Activated B cell treated with CpG ODN at 0.5 μM for 24 hours (primary cell): ENCODE measurements around the gene EIF4G1. TPM values are rescaled to one million over a fixed set of nuclear protein-coding genes. Genes with fewer than 3 reads are reported as not detected.

Experiments
- ATAC-seq: fragments of 200-7000 bp; cut with Tn5 transposase; one replicate; pipeline ENCODE4 v1.10.0; 2021; ENCODE audit warnings: low read depth, mild to moderate bottlenecking, moderate library complexity
- CTCF ChIA-PET: fragments of 350-600 bp; sonication (Branson Sonifier 250); formaldehyde crosslinking; loops from one replicate; lab custom pipeline; 2021; ENCODE audit warnings: antibody characterized with exemption; lab: Charles Lee
- POLR2A ChIA-PET: fragments of 350-600 bp; sonication (Branson Sonifier 250); formaldehyde crosslinking; loops from one replicate; lab custom pipeline; 2021; ENCODE audit warnings: antibody characterized with exemption; lab: Charles Lee
- DNase-seq: peaks from one replicate; pipeline ENCODE4 v3.0.0; 2022
- H3K27ac Mint-ChIP-seq: one replicate; pipeline ENCODE4 v1.8.0; 2020; ENCODE audit warnings: mixed read lengths
- H3K27me3 Mint-ChIP-seq: one replicate; pipeline ENCODE4 v1.8.0; 2021; ENCODE audit warnings: mixed read lengths
- H3K36me3 Mint-ChIP-seq: one replicate; pipeline ENCODE4 v1.8.0; 2021; ENCODE audit warnings: low read depth, mixed read lengths
- H3K4me1 Mint-ChIP-seq: one replicate; pipeline ENCODE4 v1.8.0; 2021; ENCODE audit warnings: mixed read lengths
- H3K4me3 Mint-ChIP-seq: one replicate; pipeline ENCODE4 v1.8.0; 2020; ENCODE audit warnings: mild to moderate bottlenecking, mixed read lengths
- H3K9me3 Mint-ChIP-seq: one replicate; pipeline ENCODE4 v1.8.0; 2020; ENCODE audit warnings: mixed read lengths
- intact Hi-C: fragments of 100-400 bp; cut with micrococcal nuclease; formaldehyde crosslinking; loops from one replicate; pipeline ENCODE4 v1.15.1; 2024
- total RNA-seq: library from RNA; stranded (reverse); gene quantifications from 2 replicates; pipeline ENCODE4 v1.2.3, GENCODE V29; 2022
- TF ChIP-seq, protein P1 (sequence below): fragments of 200-600 bp; IDR thresholded peaks from one replicate; pipeline ENCODE4 v1.8.0; 2022; ENCODE audit warnings: antibody characterized with exemption, mild to moderate bottlenecking

The EIF4G1 gene
- total RNA-seq, 1 donor from 2014 or later, result 319 TPM

DNA sequence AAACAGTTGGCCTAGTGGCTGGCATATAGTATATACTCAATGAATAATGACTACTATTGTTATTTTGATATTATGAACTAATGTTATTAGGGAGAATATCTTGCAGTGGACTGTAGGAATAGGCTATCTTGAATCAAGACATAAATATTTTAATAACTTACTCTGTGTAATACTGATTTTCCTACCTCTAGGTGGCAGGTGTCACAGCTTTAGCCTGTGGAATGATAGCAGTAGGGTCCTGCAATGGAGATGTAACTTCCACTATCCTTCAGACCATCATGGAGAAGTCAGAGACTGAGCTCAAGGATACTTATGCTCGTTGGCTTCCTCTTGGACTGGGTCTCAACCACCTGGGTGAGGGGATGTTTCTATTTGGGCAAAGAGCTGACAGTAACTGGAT is 8.8 kb upstream of the EIF4G1 start:
- H3K4me3 Mint-ChIP-seq, result no peak overlapping the region
- POLR2A ChIA-PET, result interaction anchor here (0.8 to 1.1 kb wide), 2 partner anchors 10 to 1632 kb away, joined by 3 to 7 read pairs; partner anchors contain the start of gene TRA2B
- CTCF ChIA-PET, result interaction anchor here (1.4 kb wide), 1 partner anchor 13 kb away, joined by 5 read pairs; no protein-coding TSS in a partner anchor
- no peaks in the 10 kb centered on the region for H3K27me3 Mint-ChIP-seq
- intact Hi-C loops, result no loop called here
- peaks cover 83% of the 10 kb centered on the region for H3K36me3 Mint-ChIP-seq
- no peaks in the 10 kb centered on the region for H3K9me3 Mint-ChIP-seq
- ATAC-seq, result peak; percentile 25
- TF ChIP-seq, protein P1, sequence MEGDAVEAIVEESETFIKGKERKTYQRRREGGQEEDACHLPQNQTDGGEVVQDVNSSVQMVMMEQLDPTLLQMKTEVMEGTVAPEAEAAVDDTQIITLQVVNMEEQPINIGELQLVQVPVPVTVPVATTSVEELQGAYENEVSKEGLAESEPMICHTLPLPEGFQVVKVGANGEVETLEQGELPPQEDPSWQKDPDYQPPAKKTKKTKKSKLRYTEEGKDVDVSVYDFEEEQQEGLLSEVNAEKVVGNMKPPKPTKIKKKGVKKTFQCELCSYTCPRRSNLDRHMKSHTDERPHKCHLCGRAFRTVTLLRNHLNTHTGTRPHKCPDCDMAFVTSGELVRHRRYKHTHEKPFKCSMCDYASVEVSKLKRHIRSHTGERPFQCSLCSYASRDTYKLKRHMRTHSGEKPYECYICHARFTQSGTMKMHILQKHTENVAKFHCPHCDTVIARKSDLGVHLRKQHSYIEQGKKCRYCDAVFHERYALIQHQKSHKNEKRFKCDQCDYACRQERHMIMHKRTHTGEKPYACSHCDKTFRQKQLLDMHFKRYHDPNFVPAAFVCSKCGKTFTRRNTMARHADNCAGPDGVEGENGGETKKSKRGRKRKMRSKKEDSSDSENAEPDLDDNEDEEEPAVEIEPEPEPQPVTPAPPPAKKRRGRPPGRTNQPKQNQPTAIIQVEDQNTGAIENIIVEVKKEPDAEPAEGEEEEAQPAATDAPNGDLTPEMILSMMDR, result no peak
- no peak overlapping the region for H3K27ac Mint-ChIP-seq
- DNase-seq, result no peak
- peaks cover 1% of the 10 kb centered on the region for H3K4me1 Mint-ChIP-seq

- POLR2A ChIA-PET, result interaction anchor here (1.1 kb wide), 1 partner anchor 9 kb away, joined by 3 read pairs; no protein-coding TSS in a partner anchor
- H3K36me3 Mint-ChIP-seq, result peaks cover 78% of the 10 kb centered on the region
- DNase-seq (no peak), ATAC-seq (no peak)
- no peaks in the 10 kb centered on the region for H3K9me3 Mint-ChIP-seq
- H3K4me3 Mint-ChIP-seq, result no peak overlapping the region
- H3K4me1 Mint-ChIP-seq, result no peaks in the 10 kb centered on the region
- CTCF ChIA-PET, result interaction anchor here (1.4 kb wide), 1 partner anchor 12 kb away, joined by 5 read pairs; no protein-coding TSS in a partner anchor
- TF ChIP-seq, protein P1, result no peak
- H3K27ac Mint-ChIP-seq, result no peak overlapping the region
- intact Hi-C loops, result no loop called here
- no peaks in the 10 kb centered on the region for H3K27me3 Mint-ChIP-seq
These were observed 7.9 kb upstream of the EIF4G1 start for GRCh38 chr3:184306341-184306972.

GRCh38 chr3:184307915-184308314 is 6.5 kb upstream of the EIF4G1 start:
- TF ChIP-seq, protein P1, result no peak
- H3K27ac Mint-ChIP-seq, result no peak overlapping the region
- DNase-seq, result no peak
- no peak for ATAC-seq
- no peaks in the 10 kb centered on the region for H3K9me3 Mint-ChIP-seq
- H3K36me3 Mint-ChIP-seq, result peaks cover 63% of the 10 kb centered on the region
- ChIA-PET POLR2A (no interaction called here), CTCF (no interaction called here)
- intact Hi-C loops, result no loop called here
- H3K4me1 Mint-ChIP-seq, result no peaks in the 10 kb centered on the region
- no peaks in the 10 kb centered on the region for H3K27me3 Mint-ChIP-seq
- no peak overlapping the region for H3K4me3 Mint-ChIP-seq

- TF ChIP-seq, protein P1, result no peak
- ChIA-PET POLR2A (no interaction called here), CTCF (no interaction called here)
- H3K27me3 Mint-ChIP-seq, result no peaks in the 10 kb centered on the region
- DNase-seq, result no peak
- no peak overlapping the region for H3K4me3 Mint-ChIP-seq
- peaks cover 55% of the 10 kb centered on the region for H3K36me3 Mint-ChIP-seq
- no peak for ATAC-seq
- no peaks in the 10 kb centered on the region for H3K9me3 Mint-ChIP-seq
- no peaks in the 10 kb centered on the region for H3K4me1 Mint-ChIP-seq
- H3K27ac Mint-ChIP-seq, result no peak overlapping the region
- intact Hi-C loops, result no loop called here
These were observed 5.7 kb upstream of the EIF4G1 start for GRCh38 chr3:184308744-184309143.

- CTCF ChIA-PET, result no interaction called here
- ATAC-seq, result no peak
These were observed 2.8 kb upstream of the EIF4G1 start for GRCh38 chr3:184311633-184312032.

More at GRCh38 chr3:184311633-184312032, 2.8 kb upstream of the EIF4G1 start:
- Mint-ChIP-seq H3K4me1 (peaks cover 13% of the 10 kb centered on the region), H3K27me3 (no peaks in the 10 kb centered on the region), H3K36me3 (peaks cover 34% of the 10 kb centered on the region), H3K4me3 (no peak overlapping the region), H3K9me3 (no peaks in the 10 kb centered on the region), H3K27ac (no peak overlapping the region)
- intact Hi-C loops, result no loop called here
- POLR2A ChIA-PET, result no interaction called here
- TF ChIP-seq, protein P1, result no peak
- DNase-seq, result no peak
